GM12865 (cell line): ENCODE measurements around the gene MAOA.
"Not testable (repeated sequence)": the region's sequence is repeated elsewhere in the genome, so short reads cannot be mapped to it uniquely, and the experiment has no call there.

Experiments
- DNase-seq: peaks from one replicate; pipeline ENCODE4 v3.0.0; 2010; ENCODE audit warnings: low read depth
- H3K4me3 ChIP-seq: 2 replicates; pipeline ENCODE4 v1.5.1; 2011; ENCODE audit warnings: mild to moderate bottlenecking, low read depth, low read length, control low read depth
- TF ChIP-seq, protein P1 (sequence below): IDR thresholded peaks from 2 replicates; pipeline ENCODE4 v1.5.1; 2011; ENCODE audit warnings: low read length, control low read depth, low read depth, inconsistent platforms; ENCODE audit not compliant: insufficient read depth; ENCODE audit errors: missing control alignments

MAOA gene

DNA sequence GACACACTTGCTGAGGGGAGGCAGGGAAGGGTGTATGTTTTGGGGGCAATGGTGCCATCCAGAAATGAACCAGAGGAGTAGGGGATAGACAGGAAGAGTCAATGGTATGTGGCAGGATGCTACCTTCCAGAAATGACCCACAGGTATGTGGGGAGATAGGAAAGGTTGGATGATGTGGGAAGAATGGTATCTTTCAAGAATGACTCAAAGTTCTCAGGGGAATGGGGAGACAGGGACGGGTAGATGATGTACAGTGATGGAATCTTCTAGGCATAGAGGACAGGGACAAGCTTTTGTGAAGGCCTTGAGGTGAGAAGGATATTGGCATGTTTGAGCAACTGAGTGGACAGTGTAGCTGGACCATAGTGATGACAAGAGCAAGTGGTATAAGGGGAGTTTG, 64.9 kb downstream of the MAOA start:
- no peak overlapping the region for H3K4me3 ChIP-seq
- TF ChIP-seq, protein P1, sequence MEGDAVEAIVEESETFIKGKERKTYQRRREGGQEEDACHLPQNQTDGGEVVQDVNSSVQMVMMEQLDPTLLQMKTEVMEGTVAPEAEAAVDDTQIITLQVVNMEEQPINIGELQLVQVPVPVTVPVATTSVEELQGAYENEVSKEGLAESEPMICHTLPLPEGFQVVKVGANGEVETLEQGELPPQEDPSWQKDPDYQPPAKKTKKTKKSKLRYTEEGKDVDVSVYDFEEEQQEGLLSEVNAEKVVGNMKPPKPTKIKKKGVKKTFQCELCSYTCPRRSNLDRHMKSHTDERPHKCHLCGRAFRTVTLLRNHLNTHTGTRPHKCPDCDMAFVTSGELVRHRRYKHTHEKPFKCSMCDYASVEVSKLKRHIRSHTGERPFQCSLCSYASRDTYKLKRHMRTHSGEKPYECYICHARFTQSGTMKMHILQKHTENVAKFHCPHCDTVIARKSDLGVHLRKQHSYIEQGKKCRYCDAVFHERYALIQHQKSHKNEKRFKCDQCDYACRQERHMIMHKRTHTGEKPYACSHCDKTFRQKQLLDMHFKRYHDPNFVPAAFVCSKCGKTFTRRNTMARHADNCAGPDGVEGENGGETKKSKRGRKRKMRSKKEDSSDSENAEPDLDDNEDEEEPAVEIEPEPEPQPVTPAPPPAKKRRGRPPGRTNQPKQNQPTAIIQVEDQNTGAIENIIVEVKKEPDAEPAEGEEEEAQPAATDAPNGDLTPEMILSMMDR: no peak
- DNase-seq: no peak

DNA sequence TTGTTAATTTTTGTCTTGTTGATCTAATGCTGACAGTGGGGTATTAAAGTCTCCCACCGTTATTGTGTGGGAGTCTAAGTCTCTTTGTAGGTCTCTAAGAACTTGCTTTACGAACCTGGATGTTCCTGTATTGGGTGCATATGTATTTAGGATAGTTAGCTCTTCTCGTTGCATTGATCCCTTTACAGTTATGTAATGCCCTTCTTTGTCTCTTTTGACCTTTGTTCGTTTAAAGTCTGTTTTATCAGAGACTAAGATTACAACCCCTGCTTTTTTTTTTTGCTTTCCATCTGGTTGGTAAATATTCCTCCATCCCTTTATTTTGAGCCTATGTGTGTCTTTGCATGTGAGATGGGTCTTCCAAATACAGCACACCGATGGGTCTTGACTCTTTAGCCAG, 69.1 kb downstream of the MAOA start:
- not testable (repeated sequence) for H3K4me3 ChIP-seq, DNase-seq

DNA sequence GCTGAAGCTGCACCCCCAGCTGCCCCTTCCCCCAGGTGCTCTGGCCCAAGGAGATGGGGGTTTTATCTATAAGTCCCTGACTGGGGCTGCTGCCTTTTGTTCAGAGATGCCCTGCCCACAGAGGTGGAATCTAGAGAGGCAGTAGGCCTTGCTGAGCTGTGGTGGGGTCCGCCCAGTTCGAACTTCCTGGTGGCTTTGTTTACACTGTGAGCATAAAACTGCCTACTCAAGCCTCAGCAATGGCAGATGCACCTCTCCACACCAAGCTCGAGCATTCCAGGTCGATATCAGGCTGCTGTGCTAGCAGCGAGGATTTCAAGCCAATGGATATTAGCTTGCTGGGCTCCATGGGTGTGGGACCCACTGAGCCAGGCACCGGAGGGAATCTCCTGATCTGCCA, 71.2 kb downstream of the MAOA start:
- DNase-seq, H3K4me3 ChIP-seq: not testable (repeated sequence)

DNA sequence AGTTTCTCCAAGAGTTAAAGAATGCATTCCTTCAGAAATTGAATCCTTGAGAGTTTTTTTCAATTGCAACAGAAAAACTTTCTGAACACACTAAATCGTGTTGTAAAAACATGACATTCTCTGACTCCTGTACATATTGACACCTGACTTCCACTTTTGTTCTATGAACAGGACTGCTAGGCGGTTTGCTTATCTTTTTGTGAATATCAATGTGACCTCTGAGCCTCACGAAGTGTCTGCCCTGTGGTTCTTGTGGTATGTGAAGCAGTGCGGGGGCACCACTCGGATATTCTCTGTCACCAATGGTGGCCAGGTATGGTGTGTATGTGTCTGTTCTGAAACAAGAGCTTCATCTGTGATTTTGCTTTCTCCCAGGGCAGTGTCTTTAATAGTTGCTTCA, 71.9 kb downstream of the MAOA start:
- TF ChIP-seq, protein P1: no peak
- H3K4me3 ChIP-seq: no peak overlapping the region
- no peak for DNase-seq

DNA sequence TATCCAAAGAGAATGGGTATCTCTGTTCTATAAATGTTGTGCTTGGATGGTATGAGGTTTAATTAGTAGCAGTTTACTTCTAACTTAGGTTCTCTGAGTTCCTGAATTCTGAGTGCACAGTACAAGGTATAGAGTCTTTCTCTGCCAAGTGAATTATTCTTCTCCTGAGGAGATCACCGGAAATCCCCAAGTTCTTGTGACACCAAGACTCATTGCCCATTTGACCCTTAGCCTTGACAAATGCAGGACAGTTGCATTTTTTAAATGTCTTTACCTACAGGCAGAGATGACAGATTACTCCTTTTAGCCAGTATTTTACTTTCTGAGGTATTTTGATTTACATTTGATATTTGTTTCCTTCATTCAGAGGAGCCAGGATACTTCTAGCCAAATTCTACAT, 72.9 kb downstream of the MAOA start:
- TF ChIP-seq, protein P1: no peak
- no peak overlapping the region for H3K4me3 ChIP-seq
- no peak for DNase-seq

DNA sequence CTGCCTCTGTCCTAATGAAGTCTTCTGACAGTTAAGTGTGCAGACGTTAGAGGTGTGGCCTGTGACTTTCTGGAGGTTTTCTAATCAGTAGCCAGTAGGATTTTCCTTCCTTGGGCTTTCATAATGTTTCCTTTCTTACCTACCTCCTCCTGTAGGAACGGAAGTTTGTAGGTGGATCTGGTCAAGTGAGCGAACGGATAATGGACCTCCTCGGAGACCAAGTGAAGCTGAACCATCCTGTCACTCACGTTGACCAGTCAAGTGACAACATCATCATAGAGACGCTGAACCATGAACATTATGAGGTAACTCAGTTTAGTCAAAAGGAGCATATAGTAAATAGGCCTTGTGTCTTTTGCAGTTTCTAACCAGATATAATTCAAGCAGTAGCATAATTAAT, 75.0 kb downstream of the MAOA start:
- H3K4me3 ChIP-seq: no peak overlapping the region
- TF ChIP-seq, protein P1: no peak
- no peak for DNase-seq

DNA sequence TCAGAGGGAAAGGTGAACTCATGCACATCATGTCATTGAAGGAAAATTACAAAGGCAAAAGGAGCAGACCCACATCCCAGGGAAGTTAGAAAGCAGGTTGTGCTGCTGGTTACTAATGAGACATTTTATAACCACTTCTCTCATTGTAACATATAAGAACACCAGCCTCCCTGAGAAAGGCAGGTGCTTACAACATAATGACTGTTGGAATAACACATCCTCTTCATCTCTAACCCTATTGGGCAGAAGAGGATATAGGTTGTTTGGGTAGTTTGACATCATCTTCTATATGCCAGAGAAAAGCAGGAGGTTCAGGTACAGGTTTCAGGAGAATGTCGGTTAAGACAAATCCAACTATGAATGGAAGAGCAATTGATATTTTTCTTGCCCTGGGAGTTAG, 77.6 kb downstream of the MAOA start:
- TF ChIP-seq, protein P1: no peak
- DNase-seq: no peak
- H3K4me3 ChIP-seq: no peak overlapping the region

DNA sequence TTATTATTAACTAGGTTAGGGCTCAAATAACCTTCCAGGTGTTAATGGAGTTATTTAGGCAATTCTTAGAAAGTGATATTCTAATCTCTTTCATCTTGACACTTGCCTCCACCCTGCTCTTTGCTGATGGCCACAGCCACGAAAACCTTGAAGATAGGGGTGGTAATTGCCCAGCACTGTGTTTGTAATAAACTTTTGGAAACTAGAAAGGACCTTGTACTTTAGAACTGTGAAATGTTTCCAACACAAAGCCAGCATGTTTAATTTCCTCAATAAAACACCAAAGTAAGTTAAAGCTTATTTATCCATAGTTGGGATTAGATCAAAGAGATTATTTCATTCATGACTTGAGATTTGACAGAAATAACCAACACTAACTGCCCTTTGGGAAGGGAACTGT, 78.3 kb downstream of the MAOA start:
- no peak for DNase-seq
- TF ChIP-seq, protein P1: no peak
- no peak overlapping the region for H3K4me3 ChIP-seq
